ENCODE measurements around the gene NUP85.

The NUP85 gene

GRCh38 chr17:75261336-75262111, 56.0 kb downstream of the NUP85 start, which contains the start of the genes GGA3 and MRPS7:
Gene GGA3, minus strand, starts transcription at chr17:75261606. Its CDS starts 19 bp downstream, at chr17:75261587.
Gene MRPS7, plus strand, starts transcription at chr17:75261879. Its CDS starts 22 bp downstream, at chr17:75261901.
- H3K27ac ChIP-seq = peak within 1 kb of the TSS; percentile 97
- no peak for TF ChIP-seq CTCF (conservative IDR thresholded peaks at IDR 0.05)

DNA sequence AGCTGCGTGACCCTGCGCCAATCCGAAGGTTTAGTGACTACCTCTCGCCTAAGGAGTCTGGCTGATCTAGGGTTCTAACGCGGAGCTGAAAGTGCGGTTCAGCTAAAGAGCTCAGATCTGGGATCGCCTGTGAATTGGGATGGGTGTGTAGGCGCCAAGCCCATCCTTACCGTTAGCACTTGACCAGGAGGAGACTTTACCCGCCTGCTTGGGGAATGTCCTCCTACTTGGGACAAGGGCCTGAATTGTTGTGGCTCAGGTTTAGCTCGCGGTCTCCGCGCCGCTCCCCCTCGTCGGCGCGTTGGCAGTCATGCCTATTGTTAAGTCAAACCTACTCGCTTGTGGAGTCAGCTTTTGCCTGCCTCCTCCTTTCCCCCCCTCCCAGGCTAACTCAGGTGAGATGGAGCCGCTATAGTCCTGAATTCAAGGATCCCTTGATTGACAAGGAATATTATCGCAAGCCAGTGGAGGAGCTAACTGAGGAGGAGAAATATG, 56.7 kb downstream of the NUP85 start:
- peak overlapping the region; percentile 97 for H3K27ac ChIP-seq
- no peak for TF ChIP-seq CTCF (conservative IDR thresholded peaks at IDR 0.05)

DNA sequence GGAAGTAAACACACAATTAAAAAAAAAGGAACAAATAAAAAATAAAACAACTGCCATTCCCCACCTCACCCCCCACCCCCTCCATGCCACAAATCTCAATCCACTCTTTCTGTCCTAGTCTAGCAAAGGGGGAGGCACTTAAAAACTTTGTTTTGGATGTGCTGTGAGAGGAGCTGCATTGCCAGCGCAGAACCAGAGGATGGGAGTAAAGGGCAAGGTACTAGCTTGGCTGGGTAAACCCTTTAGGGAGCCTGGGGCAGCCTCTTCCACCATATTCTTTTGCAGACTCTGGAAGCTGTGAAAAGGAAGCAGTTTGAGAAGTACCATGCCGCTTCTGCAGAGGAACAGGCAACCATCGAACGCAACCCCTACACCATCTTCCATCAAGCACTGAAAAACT, 57.6 kb downstream of the NUP85 start:
- H3K27ac ChIP-seq = no peak overlapping the region

DNA sequence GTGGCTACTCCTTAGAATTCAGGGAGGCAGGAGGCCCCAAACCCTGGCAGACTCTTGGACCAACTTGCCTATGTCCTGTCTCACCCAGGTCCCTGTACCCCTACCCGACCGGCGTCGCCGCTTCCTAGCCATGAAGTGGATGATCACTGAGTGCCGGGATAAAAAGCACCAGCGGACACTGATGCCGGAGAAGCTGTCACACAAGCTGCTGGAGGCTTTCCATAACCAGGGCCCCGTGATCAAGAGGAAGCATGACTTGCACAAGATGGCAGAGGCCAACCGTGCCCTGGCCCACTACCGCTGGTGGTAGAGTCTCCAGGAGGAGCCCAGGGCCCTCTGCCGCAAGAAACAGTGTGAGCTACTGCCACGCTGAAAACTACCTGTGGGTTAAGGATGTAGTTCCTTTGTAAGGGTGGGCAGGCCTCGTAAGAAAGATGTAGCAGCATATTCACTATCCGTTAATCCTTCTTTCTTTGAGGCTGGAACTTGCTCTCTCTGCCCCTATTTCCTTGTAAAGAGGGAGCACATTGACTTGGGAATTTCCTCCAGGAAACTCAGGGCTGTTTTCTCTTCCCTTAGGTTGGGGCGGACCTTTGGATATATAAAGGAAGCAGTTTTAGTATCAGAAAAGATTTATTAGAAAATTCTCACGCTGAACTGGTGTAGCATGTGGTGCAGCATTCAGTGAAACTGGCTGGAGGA, 60.3 kb downstream of the NUP85 start:
- no peak for TF ChIP-seq CTCF (conservative IDR thresholded peaks at IDR 0.05)
- no peak overlapping the region for H3K27ac ChIP-seq

More for the DNA sequence above, 57.6 kb downstream of the NUP85 start:
- no peak for TF ChIP-seq CTCF (conservative IDR thresholded peaks at IDR 0.05)

- no peak for TF ChIP-seq CTCF (conservative IDR thresholded peaks at IDR 0.05)
- H3K27ac ChIP-seq = no peak overlapping the region
Measured at GRCh38 chr17:75266316-75267152, 61.1 kb downstream of the NUP85 start.

GRCh38 chr17:75267153-75267410, 61.6 kb downstream of the NUP85 start:
- TF ChIP-seq CTCF (conservative IDR thresholded peaks at IDR 0.05) = no peak
- no peak overlapping the region for H3K27ac ChIP-seq
